DND-41 (cell line): ENCODE data around the gene CALN1.

Experiments used
- ATAC-seq: fragments of 200-7000 bp; cut with Tn5 transposase; 3 replicates; pipeline ENCODE4 v1.9.1; 2021; ENCODE audit warnings: low read depth; ENCODE audit not compliant: insufficient read depth
- DNase-seq: peaks from one replicate; pipeline ENCODE4 v3.0.0-alpha.2; 2020
- H2AFZ ChIP-seq: 2 replicates; pipeline ENCODE4 v1.6.0; 2012; ENCODE audit warnings: low read depth, low read length
- H3K27ac ChIP-seq: 2 replicates; pipeline ENCODE4 v1.5.1; 2012; ENCODE audit warnings: low read length, inconsistent platforms
- H3K27me3 ChIP-seq: fragments of 200-600 bp; sonication (generic); 2 replicates; pipeline ENCODE4 v1.6.0; 2012; ENCODE audit warnings: low read length, mild to moderate bottlenecking, inconsistent platforms; ENCODE audit not compliant: insufficient read depth, poor library complexity
- H3K36me3 ChIP-seq: 2 replicates; pipeline ENCODE4 v1.5.1; 2012; ENCODE audit warnings: low read length, inconsistent platforms; ENCODE audit not compliant: insufficient read depth
- H3K4me1 ChIP-seq: 2 replicates; pipeline ENCODE4 v1.5.1; 2012; ENCODE audit warnings: mild to moderate bottlenecking, low read length; ENCODE audit not compliant: insufficient read depth
- H3K4me2 ChIP-seq: 2 replicates; pipeline ENCODE4 v1.6.0; 2012; ENCODE audit warnings: mild to moderate bottlenecking, moderate library complexity, low read length, inconsistent platforms; ENCODE audit not compliant: insufficient read depth
- H3K4me3 ChIP-seq, 2 experiments: fragments of 200-600 bp in 1 of 2; shearing (Covaris generic) in 1 of 2; 2 replicates each; pipeline ENCODE4 v1.5.1; 2012 to 2016; ENCODE audit warnings: inconsistent platforms in 2 of 2, low read length in 2 of 2, mild to moderate bottlenecking in 2 of 2, low read depth in 1 of 2, moderate library complexity in 1 of 2
- H3K79me2 ChIP-seq: 2 replicates; pipeline ENCODE4 v1.6.0; 2012; ENCODE audit warnings: low read length, inconsistent platforms; ENCODE audit not compliant: insufficient read depth
- H3K9ac ChIP-seq: 2 replicates; pipeline ENCODE4 v1.6.0; 2012; ENCODE audit warnings: low read depth, mild to moderate bottlenecking, inconsistent platforms, low read length, moderate library complexity
- H3K9me3 ChIP-seq: 2 replicates; pipeline ENCODE4 v1.5.1; 2012; ENCODE audit warnings: low read length, moderate library complexity, mild to moderate bottlenecking, inconsistent platforms; ENCODE audit not compliant: insufficient read depth, severe bottlenecking
- H4K20me1 ChIP-seq: 2 replicates; pipeline ENCODE4 v1.6.0; 2012; ENCODE audit warnings: low read length; ENCODE audit not compliant: insufficient read depth
- CTCF ChIP-seq: IDR thresholded peaks from 2 replicates; pipeline ENCODE4 v1.5.1; 2012; ENCODE audit warnings: borderline replicate concordance, low read length, moderate library complexity, mild to moderate bottlenecking; ENCODE audit not compliant: poor library complexity, severe bottlenecking; ENCODE audit errors: extremely low read depth
- EZH2 ChIP-seq: IDR thresholded peaks from 3 replicates; pipeline ENCODE4 v1.6.1; 2012; ENCODE audit warnings: borderline replicate concordance, low read depth, mild to moderate bottlenecking, moderate library complexity, low read length, inconsistent platforms; ENCODE audit not compliant: severe bottlenecking

Gene CALN1

GRCh38 chr7:71976645-71977044, 435.5 kb downstream of the CALN1 start:
- Histone ChIP-seq H3K4me1 (peaks cover 3% of the 10 kb centered on the region), H3K4me2 (no peak overlapping the region), H2AFZ (peak overlapping the region; percentile 30), H3K9me3 (no peaks in the 10 kb centered on the region), H3K36me3 (no peaks in the 10 kb centered on the region), H4K20me1 (no peaks in the 10 kb centered on the region), H3K4me3 (no peak overlapping the region), H3K27ac (no peak overlapping the region), H3K27me3 (no peaks in the 10 kb centered on the region), H3K79me2 (no peaks in the 10 kb centered on the region), H3K9ac (no peak overlapping the region)
- no peak for TF ChIP-seq EZH2
- TF ChIP-seq CTCF = no peak
- DNase-seq = no peak
- no peak for ATAC-seq

GRCh38 chr7:71974611-71975010, 437.5 kb downstream of the CALN1 start:
- Histone ChIP-seq H3K9me3 (no peaks in the 10 kb centered on the region), H3K4me3 (no peak overlapping the region), H3K9ac (no peak overlapping the region), H3K27me3 (no peaks in the 10 kb centered on the region), H3K36me3 (no peaks in the 10 kb centered on the region), H3K4me1 (no peaks in the 10 kb centered on the region), H2AFZ (no peak overlapping the region), H3K79me2 (no peaks in the 10 kb centered on the region), H3K4me2 (no peak overlapping the region), H3K27ac (no peak overlapping the region), H4K20me1 (no peaks in the 10 kb centered on the region)
- DNase-seq = no peak
- TF ChIP-seq CTCF (no peak), EZH2 (no peak)
- no peak for ATAC-seq

GRCh38 chr7:71972534-71972933, 439.6 kb downstream of the CALN1 start:
- ATAC-seq (no peak), DNase-seq (no peak)
- no peak for TF ChIP-seq EZH2
- no peak for TF ChIP-seq CTCF
- Histone ChIP-seq H3K79me2 (no peaks in the 10 kb centered on the region), H3K4me3 (no peak overlapping the region), H2AFZ (0 out of 2 replicates have a peak overlapping the region, but pooled peaks have one; percentile 33), H4K20me1 (no peaks in the 10 kb centered on the region), H3K4me2 (no peak overlapping the region), H3K9me3 (no peaks in the 10 kb centered on the region), H3K27me3 (no peaks in the 10 kb centered on the region), H3K36me3 (no peaks in the 10 kb centered on the region), H3K27ac (no peak overlapping the region), H3K4me1 (no peaks in the 10 kb centered on the region), H3K9ac (no peak overlapping the region)

GRCh38 chr7:71970725-71971124, 441.4 kb downstream of the CALN1 start:
- H3K9me3 ChIP-seq = peaks cover 8% of the 10 kb centered on the region
- no peak overlapping the region for H3K27ac ChIP-seq
- H3K4me2 ChIP-seq = no peak overlapping the region
- H4K20me1 ChIP-seq = no peaks in the 10 kb centered on the region
- peak overlapping the region; percentile 28; the same call in 1 of the 2 replicates for H2AFZ ChIP-seq
- H3K79me2 ChIP-seq = no peaks in the 10 kb centered on the region
- TF ChIP-seq EZH2 = no peak
- no peak for TF ChIP-seq CTCF
- H3K36me3 ChIP-seq = no peaks in the 10 kb centered on the region
- no peaks in the 10 kb centered on the region for H3K4me1 ChIP-seq
- H3K9ac ChIP-seq = no peak overlapping the region
- H3K4me3 ChIP-seq = no peak overlapping the region
- no peak for ATAC-seq
- H3K27me3 ChIP-seq = no peaks in the 10 kb centered on the region
- DNase-seq = no peak
